Heart left ventricle (tissue), 13 donors: Measurements from ENCODE around the gene CNOT3.

Source experiments
- POLR2A ChIP-seq, 2 donors: fragments of 450-650 bp; IDR thresholded peaks; one replicate each; pipeline ENCODE4 v1.6.1; 2017; ENCODE audit warnings: antibody characterized with exemption in 2 of 2, mild to moderate bottlenecking in 2 of 2, moderate library complexity in 2 of 2
- TF ChIP-seq, protein P1 (sequence below), 12 donors: fragments of 200-600 bp; sonication (generic) in 4 of 12; IDR thresholded peaks; one replicate each; pipeline versions ENCODE4 v1.5.0 to v1.8.0; 2018 to 2022; ENCODE audit warnings: antibody characterized with exemption in 12 of 12, mild to moderate bottlenecking in 5 of 12
- donor health status: ischemic (EF 13 %, LVEDD 7.1; RV severe dilation, severe dysfunction).
- donor health status: DM: no; HTN: yes; CAD: no.
- donor health status: DM: no; HTN: no; CAD: no.
- donor health status: ischemic (EF 25% LVEDD 6.9; RV normal size, moderate dysfunction).
- donor health status: ischemic (EF 25% LVEDD 5.7; RV mildly dilated, moderate dysfunction).
- donor health status: ischemic (EF 35%, LVEDD 5.7; RV mildly dilated, moderate dysfunction).
- donor health status: nonischemic (EF 11% LVEDD 7.7; RV severe dilation, severe dysfunction).
- donor health status: DM: yes; HTN: yes; CAD: no.
- donor health status: PGD.
- donor health status: ischemic (EF 29% LVEDD 5.4; RV normal size, mild dysfunction).
- donor health status: nonischemic (EF 23%, LVEDD 6.1; RV moderate dilation, normal function).

DNA sequence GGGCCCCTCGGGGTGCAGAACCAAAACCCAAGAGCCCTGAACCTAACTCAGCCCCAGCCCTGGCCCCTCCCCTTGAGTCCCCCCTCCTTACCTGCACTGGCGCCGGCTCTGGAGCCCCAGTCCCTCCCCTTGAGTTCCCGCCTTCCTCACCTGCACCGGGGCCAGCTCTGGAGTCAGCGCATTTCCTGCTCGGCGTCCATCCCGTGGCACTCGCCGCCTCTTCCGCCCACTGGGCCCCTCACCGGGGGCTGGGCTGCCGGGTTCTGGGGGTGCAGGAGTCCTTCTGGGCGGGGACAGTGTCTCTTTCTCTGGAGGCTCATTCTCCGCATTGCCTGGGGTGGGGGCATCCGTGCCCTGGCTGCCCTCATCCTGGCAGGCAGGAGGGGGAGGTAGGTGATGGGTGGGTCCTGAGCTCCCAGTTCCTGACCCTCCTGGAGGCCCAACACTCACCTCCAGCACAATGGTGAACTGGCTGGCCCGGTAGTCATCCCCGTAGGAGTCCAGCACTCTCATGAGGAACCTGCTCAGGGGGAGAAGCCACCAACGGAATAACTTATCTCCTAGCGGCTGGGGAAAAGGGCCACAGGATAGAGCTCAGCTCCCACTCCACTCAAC is 29.6 kb upstream of the CNOT3 start:
- no peak for TF ChIP-seq POLR2A (IDR thresholded peaks at IDR 0.05)
- TF ChIP-seq, protein P1, sequence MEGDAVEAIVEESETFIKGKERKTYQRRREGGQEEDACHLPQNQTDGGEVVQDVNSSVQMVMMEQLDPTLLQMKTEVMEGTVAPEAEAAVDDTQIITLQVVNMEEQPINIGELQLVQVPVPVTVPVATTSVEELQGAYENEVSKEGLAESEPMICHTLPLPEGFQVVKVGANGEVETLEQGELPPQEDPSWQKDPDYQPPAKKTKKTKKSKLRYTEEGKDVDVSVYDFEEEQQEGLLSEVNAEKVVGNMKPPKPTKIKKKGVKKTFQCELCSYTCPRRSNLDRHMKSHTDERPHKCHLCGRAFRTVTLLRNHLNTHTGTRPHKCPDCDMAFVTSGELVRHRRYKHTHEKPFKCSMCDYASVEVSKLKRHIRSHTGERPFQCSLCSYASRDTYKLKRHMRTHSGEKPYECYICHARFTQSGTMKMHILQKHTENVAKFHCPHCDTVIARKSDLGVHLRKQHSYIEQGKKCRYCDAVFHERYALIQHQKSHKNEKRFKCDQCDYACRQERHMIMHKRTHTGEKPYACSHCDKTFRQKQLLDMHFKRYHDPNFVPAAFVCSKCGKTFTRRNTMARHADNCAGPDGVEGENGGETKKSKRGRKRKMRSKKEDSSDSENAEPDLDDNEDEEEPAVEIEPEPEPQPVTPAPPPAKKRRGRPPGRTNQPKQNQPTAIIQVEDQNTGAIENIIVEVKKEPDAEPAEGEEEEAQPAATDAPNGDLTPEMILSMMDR (IDR thresholded peaks at IDR 0.05), result no peak
